ENCODE results near the gene NUDCD3.

Gene NUDCD3

DNA sequence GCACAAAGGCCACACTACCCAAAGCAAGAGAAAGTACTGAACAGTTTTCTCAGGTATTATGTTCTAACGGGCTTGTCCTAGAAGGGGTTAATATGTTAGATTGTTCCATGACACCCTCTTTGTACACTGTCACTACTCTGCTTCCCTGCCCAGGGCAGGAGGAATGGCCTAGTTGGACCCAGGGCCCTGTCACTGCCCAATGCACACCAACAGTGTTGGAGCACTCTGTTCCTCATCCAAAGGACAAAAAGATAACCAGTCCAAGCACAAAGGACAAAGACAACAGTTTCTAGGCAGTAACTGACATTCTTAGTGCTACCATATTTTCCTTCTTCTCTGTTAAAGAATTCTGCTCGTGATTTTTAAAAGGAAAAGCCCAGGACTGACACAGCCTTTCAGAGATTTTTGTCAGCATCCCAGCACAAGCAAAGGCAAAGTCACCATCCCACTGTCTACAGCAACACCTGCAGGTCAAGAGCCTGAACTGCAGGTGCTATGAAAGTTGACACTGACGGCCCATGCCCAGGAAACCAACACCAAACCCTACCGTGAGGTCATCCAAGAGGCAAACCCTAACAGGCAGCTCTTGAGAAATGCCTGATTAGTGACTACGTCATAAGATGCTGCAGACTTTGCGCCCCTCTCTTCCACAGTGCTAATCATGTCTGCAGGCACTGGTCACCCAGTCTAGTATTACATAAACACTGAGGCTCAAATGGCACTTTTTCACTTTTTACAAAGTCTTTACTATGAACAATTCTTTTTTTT, 13.2 kb downstream of the NUDCD3 start:
- no peak for DNase-seq

DNA sequence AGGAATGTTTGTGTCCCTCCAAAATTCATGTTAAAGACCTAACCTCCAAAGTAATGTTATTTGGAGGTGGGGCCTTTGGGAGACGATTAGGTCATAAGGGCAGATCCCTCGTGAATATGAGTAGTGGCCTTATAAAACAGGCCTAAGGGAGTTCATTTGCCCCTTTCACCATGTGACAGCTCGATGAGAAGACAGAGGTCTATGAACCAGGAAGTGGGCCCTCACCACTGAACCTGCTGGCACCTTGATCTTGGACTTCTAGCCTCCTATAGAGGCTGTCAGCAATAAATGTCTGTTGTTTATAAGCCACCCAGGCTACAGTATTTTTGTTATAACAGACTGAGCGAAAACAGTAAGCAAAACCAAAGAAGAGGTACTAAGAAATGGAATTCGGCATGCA, 14.1 kb downstream of the NUDCD3 start:
- DNase-seq = no peak

DNA sequence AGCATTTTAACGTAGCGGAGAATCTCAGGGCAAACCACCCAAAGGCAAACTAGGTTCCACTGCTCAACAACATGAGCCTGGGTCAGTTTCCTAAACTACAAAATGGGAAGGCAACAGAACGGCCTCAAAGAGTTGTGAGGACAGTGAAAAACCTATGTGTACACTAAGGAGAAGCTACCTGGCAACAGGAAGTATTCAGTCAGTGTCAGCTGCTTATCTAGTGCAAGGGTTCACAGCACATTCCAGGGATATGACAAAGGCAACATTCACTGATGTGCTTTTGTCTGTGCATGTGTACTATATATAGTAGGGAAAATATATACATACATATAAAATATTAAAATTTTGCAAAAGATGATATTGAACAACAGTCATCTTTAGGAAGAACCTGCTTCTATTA, 17.2 kb downstream of the NUDCD3 start:
- DNase-seq = no peak

DNA sequence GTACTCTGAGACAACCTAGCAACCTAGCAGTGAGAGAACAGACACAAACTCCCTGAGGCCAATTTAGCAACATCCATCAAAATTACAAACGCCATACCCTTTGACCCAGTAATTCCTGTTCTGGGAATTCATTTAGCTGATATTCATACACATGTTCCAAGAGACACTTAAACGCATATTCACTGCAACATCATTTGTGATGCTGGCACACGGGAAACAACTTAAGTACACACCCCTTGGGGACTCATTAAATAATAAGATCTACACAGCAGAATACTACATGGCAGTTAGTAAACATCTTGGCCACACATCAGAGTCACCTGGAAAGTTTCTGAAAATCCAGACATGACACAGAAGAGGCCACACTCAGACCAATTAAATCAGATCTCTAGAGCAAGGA, 17.6 kb downstream of the NUDCD3 start:
- no peak for DNase-seq

DNA sequence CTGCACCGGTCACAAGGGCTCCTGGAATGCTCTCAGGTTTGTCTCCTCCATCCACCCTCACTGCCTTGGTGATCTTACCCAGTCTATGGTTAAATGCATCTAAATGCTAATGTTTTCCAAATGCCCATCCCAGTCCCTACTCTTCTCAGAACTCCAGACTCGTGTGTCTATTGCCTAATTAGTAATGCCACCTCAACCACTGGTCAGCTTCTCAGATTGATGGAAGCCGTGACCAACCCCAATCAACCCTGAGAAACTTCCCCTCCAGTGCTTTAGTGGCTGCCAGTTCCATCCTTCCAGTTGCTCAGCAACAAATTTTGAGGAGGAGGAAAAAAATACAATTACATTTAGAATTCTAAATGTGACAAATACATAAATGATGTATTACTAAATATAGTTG, 18.6 kb downstream of the NUDCD3 start:
- DNase-seq = no peak

DNA sequence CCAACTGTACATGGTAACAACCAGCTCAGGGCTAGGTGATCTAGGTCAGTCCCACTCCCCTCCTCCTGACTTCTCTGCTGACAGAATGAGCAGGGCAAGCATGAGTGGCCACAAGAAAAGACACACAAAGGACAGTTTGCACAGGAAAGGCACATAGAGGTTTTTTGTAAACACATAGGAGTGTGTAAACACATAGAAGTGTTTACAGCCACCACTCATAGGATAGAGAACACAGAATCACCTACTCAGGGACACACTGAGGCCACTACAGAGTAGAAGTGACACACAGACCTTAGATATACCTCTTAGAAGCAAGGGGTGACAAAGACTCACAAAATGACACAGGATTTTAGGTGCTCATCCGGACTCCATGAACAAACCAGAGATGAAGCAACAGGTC, 19.0 kb downstream of the NUDCD3 start:
- DNase-seq = no peak

DNA sequence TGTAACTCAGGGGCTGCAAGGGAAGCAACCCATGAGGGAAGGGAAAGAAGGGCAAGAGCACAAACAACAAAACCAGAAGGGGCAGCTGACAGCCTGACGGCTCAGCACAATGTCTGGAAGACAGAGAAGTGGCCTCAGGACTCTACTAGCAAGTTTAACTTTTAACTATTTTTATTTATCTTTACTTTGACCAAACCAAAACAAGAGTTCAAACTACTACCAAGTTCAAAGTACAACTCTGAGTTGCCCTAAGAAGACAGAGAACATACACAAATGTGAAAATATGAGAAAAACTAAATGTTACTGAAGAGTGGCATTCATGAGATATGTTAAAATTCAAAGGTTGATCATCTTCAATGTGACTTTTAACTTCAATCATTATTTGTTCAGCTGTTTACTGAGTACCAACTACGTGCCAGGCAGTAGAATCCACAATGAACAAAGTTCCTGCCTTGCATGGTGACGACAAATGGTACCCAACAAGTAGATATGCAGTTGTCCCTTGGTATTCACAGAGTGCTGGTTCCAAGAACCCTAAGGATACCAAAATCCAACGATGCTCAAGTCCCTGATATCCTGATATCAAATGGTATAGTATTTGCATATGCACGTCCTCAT, 19.7 kb downstream of the NUDCD3 start:
- DNase-seq = no peak

DNA sequence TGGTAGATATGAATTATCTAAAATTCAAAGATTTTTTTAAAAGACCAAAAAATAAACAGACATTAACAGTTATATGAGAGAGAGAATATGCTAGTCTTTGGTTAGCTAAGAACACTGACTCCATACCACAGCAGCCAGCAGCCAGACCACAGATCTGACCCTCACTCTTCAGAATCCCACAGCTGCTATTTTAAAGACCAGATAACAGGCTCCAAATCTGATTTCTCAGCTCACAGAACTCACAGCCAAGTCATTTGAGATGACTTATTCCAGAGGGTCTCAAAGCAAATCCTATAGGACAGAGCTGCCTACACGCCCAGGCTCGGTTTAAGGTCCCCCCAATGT, 20.4 kb downstream of the NUDCD3 start:
- no peak for DNase-seq

DNA sequence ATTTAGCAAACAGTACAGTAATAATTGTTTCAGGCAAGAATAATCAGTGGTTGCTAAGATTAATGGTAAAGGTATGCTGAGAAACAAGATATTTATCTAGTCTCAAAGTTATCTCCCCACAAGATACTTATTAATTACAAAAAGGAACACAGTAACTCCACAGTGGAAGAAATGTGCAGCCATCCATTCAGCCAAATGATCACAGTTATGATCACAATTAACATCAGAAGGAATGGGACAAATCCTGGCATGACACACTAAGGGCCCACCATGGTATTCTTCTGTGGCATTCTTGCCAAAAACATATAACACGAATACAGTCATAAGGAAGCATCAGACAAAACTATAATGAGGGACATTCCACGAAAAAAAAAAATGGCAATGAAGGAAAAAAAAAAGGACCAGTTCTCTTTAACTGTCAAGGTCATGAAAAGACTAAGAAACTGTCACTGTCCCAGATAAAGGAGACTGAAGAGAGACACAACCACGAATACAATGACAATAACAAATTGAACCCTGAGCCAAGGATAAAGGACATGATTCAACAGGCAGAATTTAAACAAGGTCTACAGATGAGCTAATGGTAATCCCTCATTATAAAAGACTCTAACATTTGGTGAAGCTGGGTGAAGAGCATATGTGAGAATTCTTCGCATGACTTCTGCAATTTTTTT, 20.9 kb downstream of the NUDCD3 start:
- DNase-seq = no peak

DNA sequence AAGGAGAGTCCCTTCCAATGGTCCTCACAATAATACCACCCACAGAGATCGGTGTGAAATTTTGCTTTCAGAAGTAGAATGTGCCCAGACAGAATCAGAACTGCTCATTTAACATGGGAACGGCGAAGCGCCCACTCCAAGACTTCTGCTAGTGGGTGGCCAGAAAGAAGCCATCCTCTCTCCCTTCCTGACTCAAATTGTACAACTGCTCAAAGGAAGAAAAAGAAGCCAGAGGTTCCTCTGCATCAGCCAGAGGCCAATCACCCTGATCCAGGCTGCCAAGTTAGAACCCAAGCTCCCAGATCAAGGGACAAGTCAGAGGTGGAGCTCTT, 23.3 kb downstream of the NUDCD3 start:
- DNase-seq = no peak

DNA sequence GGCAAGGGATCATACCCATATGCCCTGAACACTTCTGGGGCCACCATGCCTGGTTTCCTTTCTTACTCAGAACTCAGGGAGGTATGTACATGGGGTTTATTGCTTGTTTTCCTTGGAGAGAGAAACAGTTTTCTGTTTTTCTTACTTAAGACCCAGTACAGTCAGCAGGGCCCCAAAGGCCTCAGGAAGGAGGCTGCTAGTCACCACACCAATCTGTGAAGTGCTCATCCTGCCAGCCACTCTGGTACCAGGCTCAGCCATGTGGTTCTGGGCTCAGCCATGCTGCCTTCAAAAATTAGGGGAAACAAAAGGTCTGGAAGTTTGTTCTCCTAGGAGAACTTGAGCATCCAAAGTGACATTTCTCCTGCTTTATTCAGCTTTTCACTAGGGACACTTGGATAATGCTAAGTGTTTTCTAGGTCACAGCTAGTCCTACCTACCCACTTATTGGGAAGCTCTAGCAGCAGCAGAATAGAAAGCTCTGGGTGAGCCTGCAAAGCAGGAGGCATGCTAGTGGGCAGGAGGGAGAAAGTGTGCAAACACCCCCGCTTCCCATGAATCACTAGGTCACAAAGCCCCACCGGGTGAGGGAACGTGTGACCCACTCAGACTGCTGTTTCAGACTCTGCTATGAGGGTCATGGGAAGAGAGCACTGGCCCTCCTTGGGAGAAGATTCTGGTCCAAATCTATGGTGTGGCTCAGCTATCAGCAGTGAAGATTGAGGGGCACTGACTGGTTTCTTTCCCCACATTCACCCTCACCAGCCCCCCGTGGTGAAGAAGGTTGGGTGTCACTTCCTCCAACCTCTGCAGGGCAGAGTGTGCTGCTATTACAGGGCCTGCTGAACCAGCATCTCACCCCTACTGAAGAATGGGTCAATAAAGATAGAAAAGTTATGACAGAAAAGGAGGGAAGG, 23.9 kb downstream of the NUDCD3 start:
- DNase-seq = no peak

DNA sequence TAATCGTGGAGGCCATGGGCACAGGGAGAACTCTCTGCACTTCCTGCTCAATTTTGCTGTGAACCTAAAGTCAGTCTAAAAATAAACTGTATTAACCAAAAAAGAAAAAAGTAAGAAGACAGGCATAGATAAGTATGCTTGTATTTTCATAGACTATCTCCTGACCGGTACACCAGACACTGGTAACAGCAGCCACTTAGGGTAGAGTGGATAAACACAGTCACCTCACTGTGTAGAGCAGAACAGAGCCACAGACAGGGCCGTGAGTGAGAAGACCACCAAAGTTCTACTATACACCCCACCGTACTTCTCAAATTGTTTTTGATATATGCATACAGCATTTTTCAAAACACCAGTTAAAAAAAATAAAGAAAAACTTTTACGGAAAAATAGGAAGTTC, 25.0 kb downstream of the NUDCD3 start:
- no peak for DNase-seq

DNA sequence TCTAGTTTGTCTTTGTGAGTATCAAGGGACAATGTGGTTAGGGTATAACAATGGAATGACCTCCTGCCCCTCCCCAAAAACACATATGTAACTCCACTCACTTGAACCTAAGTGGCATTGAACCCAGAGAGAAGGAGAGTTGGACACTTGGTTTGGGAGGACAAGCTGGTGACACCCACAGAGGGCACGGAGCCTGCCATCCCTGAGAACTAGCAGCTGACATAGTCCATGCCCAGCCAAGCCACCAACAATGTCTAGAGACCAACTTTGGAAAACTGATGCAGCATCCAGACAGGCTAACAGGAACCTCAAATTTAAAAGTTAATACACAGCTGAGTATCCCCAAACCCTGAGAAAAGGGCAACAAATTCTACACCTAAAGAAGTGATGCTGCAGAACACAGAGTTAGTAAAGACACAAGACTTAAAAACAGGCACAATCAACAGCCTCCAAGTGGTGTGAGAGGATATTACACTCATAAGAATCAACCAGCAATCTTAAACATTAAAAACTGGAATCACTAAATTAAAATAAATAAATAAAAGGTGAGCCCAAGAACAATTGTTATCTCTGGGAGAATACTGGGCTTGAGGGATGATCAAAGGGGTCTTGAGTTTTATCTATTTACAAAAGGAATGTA, 27.2 kb downstream of the NUDCD3 start:
- DNase-seq = no peak

DNA sequence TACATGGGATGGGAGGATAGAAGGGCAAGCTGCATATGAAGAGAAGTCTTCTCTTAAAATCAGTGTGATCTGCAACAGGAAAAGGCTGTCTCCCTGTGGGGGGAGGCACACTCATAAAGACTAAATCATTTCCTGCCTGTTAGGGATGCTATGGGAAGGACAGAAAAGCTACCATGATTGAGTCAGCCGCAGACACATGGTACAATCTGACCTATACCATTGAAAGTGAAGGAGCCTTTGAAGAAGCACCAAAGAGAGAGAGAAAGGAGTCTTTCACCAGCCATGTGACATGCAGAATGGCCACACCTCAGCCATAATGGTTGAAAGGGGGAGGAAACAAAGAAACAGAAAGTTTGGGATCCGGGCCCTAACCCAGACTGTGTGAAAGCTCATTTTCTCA, 29.1 kb downstream of the NUDCD3 start:
- DNase-seq = no peak

DNA sequence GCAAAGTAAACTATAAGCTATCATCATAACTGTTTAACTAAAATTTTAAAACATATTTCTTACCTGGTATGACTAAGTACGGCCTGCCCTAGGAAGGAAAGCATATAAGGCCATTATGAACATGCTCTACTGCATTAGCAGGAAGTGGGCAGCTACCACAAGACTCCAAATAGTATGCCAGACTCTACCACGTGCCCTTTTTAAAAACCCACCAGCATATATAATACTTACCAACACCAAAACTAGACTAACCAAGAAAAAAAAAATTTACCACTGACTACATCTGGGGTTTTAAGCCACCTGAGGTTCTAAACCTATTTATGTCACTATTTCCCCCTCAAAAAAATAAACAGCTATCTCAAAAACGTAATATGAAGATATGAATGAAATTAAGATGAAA, 30.1 kb downstream of the NUDCD3 start:
- no peak for DNase-seq

DNA sequence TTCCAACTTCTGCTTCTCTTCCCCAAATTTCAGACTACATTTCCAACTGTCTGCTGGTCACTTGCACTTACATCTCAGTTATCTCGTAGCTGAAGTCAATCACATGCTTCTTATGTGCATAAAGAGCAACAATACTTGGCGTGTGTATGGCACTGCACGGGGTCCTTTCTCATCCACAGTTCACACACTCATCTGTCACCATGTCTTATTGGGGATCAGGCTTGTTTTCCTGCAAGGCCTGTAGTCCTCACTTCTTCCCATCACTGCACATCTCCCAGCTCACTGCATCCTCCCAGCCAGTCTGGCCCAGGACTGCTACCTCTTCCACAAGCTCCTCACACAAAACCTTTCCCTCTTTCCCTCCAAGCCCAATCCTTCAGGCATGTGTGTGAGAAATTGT, 35.3 kb downstream of the NUDCD3 start:
- DNase-seq = no peak

DNA sequence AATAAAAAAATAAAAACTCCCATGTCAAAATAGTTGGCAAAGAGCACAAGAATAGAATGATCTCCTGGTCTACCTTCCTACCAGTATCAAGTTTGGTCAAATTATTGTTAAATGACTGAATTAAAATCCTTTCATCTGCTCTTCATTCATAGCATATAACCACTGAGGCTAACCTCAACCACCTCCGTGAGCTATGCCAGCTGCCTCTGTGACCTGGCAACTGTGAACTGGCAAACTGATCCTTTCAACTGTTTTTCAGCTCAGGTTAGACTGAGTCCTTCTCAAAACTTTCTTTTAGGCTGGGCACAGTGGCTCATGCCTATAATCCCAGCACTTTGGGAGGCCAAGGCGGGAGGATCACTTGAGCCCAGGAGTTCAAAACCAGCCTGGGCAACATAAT, 36.1 kb downstream of the NUDCD3 start:
- DNase-seq = no peak

DNA sequence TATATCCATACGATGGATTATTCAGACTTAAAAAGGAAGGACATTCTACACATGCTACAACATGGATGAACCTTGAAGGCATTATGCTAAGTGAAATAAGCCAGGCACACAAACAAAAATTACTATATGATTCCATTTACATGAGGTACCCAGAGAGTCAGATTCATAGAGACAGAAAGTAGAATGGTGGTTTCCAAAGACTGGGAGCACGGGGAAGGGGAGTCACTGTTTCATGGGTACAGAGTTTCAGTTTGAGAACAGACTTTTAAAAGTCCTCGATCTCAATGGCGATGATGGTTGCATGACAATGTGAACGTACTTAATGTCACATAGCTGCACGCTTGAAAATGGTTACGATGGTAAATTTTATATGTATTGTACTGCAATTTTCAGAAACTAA, 39.3 kb downstream of the NUDCD3 start:
- no peak for DNase-seq

DNA sequence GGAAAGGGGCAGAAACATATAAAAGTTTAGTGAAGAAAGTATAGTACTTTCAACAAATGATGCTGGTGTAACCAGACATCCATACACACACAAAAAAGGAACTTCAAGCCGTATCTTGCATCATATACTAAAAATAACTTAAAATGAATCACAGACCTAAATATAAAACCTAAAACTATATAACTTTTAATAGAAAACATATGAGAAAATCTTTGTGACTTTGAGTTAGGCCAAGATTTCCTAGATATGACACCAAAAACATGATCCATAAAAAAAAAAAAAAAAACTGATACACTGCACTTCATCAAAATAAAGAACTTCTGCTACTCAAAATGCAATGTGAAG, 40.9 kb downstream of the NUDCD3 start:
- no peak for DNase-seq

DNA sequence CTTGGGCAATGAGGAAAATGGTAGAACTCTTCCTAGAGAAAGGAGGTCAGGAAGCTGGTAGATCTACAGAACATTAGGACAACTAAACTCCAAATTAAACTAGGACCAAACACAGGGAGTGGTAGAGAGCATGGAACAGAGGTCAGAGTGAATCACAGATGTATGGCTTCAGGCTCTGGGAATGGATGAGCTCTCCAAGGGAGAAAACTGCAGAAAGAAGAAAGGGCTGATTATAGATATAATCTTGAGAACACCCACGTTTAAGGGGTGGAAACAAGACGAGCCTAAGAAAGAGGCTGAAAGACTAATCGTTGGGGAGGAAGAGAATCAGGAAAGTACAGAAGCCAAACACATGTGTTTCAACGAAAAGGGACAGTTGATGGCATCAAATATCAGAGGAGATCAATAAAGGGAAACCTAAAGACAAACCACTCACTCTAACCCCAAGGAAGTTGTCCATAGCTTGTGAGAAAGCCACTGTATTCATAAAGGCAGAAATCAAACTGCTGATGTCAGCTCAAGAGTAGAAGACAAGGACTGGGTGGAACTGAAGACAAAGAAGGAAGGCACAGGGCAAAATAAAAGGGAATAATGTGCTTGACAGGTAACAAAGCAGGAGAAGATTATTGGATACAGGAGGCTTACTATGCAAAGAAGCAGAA, 41.4 kb downstream of the NUDCD3 start:
- DNase-seq = no peak

DNA sequence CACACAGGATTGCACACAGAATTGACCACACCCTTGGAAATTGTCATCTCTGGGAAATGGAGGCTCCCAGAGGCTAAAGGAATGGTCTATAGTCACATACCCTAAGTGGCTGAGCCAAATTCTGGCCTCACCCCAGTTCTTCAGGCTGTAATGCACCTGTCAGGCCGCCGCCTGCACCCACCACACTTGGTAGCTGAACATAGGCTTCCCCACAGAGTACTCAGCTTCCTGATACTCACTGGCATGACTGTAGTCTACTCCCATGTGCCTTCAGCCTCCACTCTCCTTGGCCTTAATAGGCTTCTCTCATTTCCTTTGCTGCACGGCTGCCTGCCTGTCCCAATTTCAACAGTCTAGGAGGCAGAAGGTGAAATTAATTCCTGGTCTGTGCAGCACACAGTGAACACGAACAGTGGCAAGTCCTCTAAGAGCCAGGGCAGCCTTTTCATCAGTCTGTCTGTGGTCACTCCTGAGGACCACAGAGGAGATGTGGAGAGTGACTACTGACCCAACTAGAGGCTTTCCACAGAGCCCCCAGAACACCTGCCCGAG, 42.5 kb downstream of the NUDCD3 start:
- no peak for DNase-seq

DNA sequence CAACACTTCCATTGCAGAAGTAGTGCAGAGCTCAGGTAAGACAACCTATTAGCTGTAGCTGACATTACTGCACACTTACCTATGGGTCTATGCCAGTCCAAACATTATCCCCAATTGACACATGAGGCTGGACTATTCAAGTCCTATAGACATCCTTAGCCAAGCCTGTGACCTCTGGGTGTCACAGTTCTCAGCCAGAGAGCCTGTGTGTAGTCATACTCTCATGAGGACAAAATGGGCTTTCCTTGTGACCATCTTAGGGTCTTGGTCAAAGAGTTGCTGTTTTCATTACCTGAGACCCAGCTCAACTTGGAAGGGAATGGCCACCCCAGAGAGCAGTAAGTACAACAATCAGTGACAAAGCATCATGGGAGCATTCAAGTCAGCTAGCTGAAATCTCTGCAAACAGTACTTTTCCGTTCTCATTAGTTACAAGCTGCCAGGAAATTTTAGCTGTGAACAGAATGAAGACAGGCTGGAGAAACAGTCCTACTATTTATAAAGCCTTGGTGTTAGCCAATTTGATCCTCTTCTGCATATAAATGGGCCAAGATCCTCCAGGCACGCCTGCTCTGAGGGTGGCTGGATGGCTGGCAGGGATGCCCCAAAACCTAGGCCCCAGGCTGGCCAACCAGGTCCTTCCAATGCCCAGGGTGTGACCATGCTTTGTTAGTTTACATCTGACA, 44.3 kb downstream of the NUDCD3 start:
- no peak for DNase-seq

Measured in DMS 273 treated with DMSO at 0.1 percent for 48 hours (cell line).